ENCODE data around the gene AGBL3.

The AGBL3 gene

DNA sequence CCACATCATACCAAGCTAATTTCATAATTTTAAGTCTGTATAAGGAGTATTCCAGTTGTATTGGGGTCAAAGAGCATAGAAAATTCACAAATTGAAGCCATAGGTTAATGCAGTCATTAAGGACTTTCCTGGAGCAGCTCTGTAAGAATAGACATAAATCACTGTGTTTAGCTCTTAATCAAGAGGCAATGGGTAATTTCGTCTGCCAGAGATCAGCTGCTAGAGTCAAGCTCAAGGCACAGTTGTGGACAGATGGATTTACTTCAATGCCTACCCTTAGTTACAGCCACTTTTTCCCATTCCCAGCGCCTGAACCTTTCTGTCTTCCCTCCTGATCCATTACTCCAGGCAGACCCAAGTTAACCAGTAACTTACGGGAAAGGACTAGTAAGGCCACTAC lies 40.6 kb upstream of the AGBL3 start:
- Histone ChIP-seq H3K4me3 (ENCODE audit: low read depth in 1 of 5, low read length in 5 of 5) (no peak overlapping the region), H3K27ac (ENCODE audit: low read depth, low read length) (no peak overlapping the region), H3K9me3 (ENCODE audit: control insufficient read depth in 5 of 5, low read length in 5 of 5) (no peaks in the 10 kb centered on the region), H3K36me3 (ENCODE audit: control insufficient read depth in 5 of 5, insufficient read depth in 5 of 5, low read length in 5 of 5) (peaks cover 0 to 30% (median 24%) of the 10 kb centered on the region in 5 donors), H3K9ac (ENCODE audit: low read length in 5 of 5) (no peak overlapping the region), H3K4me1 (ENCODE audit: control insufficient read depth in 5 of 5, insufficient read depth in 5 of 5, low read length in 5 of 5) (peaks cover 0 to 32% (median 20%) of the 10 kb centered on the region in 5 donors), H3K27me3 (ENCODE audit: control insufficient read depth in 5 of 5, insufficient read depth in 4 of 5, low read length in 5 of 5) (no peaks in the 10 kb centered on the region)

DNA sequence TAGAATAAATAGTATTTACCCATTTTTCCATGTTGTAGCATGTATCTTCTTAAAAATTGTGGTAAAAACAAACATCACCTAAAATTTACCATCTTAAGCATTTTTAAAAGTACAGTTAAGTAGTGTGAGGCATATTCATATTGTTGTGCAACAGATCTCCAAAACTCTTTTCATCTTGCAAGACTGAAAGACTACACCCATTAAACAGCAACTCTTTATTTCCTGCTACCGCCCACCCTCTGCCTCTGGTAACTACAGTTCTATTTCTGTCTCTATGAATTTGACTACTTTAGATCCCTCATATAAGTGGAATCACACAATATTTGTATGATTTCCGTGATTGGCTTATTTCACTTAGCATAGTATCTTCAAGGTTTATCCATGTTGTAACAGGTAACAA lies 40.0 kb upstream of the AGBL3 start:
- Histone ChIP-seq H3K36me3 (ENCODE audit: control insufficient read depth in 5 of 5, insufficient read depth in 5 of 5, low read length in 5 of 5) (peaks cover 5 to 36% (median 30%) of the 10 kb centered on the region in 5 donors), H3K9me3 (ENCODE audit: control insufficient read depth in 5 of 5, low read length in 5 of 5) (no peaks in the 10 kb centered on the region), H3K4me1 (ENCODE audit: control insufficient read depth in 5 of 5, insufficient read depth in 5 of 5, low read length in 5 of 5) (peaks cover 0 to 27% (median 19%) of the 10 kb centered on the region in 5 donors), H3K27ac (ENCODE audit: low read depth, low read length) (no peak overlapping the region), H3K4me3 (ENCODE audit: low read depth in 1 of 5, low read length in 5 of 5) (no peak overlapping the region), H3K27me3 (ENCODE audit: control insufficient read depth in 5 of 5, insufficient read depth in 4 of 5, low read length in 5 of 5) (no peaks in the 10 kb centered on the region), H3K9ac (ENCODE audit: low read length in 5 of 5) (no peak overlapping the region)

DNA sequence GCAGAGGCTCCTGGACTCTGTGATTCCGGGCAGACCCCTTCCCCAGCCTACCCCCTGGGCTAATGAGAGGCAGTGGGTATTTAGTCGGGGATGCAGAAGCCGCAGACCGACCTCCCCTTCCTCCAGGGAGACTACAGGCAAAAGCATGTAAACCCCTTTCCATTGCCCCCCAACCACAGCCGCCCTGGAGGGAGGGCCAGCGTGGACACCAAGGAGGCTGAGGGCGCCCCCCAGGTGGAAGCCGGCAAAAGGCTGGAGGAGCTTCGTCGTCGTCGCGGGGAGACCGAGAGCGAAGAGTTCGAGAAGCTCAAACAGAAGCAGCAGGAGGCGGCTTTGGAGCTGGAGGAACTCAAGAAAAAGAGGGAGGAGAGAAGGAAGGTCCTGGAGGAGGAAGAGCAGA lies 39.0 kb upstream of the AGBL3 start:
- Histone ChIP-seq H3K36me3 (ENCODE audit: control insufficient read depth in 5 of 5, insufficient read depth in 5 of 5, low read length in 5 of 5) (peaks cover 10 to 43% (median 34%) of the 10 kb centered on the region in 5 donors), H3K4me3 (ENCODE audit: low read depth in 1 of 5, low read length in 5 of 5) (no peak overlapping the region), H3K9me3 (ENCODE audit: control insufficient read depth in 5 of 5, low read length in 5 of 5) (no peaks in the 10 kb centered on the region), H3K9ac (ENCODE audit: low read length in 5 of 5) (no peak overlapping the region), H3K27ac (ENCODE audit: low read depth, low read length) (no peak overlapping the region), H3K4me1 (ENCODE audit: control insufficient read depth in 5 of 5, insufficient read depth in 5 of 5, low read length in 5 of 5) (peaks cover 0 to 18% (median 10%) of the 10 kb centered on the region in 5 donors), H3K27me3 (ENCODE audit: control insufficient read depth in 5 of 5, insufficient read depth in 4 of 5, low read length in 5 of 5) (no peaks in the 10 kb centered on the region)

DNA sequence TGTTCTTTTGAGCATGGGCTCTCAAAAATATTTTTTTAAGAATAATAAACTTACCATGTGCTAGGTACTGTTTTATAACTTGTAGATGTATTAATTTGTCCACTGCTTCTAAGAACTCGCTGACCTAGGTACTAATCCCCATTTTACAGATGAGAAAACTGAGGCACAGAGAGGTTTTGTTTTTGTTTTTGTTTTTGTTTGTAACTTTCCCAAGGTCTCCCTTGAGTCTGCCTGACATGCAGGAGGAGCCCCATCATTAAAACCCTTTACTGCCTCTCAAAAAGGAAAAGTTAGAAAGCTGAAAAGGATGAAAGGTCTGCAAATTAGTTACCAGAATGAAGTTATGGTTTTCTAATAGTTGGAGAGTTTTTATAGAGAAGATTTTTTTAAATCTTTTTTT lies 38.5 kb upstream of the AGBL3 start:
- peaks cover 10 to 47% (median 37%) of the 10 kb centered on the region in 5 donors for H3K36me3 ChIP-seq (ENCODE audit: control insufficient read depth in 5 of 5, insufficient read depth in 5 of 5, low read length in 5 of 5)

DNA sequence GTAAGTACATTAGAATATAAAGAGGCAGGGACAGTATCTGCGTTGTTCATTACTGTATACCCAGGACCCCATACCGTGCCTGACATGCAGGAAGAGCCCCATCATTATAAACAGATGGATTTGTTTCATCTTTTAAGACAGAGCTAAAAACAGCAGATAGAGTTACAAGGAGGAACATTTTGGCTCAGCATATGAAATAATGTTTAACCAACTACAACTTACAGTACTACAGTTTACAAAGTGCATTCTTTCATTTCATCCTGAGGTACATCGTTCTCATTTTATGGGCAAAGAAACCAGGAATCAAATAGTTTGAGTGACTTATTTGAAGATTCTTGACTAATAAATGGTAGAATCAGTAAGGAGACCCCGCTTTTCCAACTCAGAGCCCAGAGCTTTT lies 38.1 kb upstream of the AGBL3 start:
- H3K9ac ChIP-seq (ENCODE audit: low read length in 5 of 5), result no peak overlapping the region
- no peaks in the 10 kb centered on the region for H3K27me3 ChIP-seq (ENCODE audit: control insufficient read depth in 5 of 5, insufficient read depth in 4 of 5, low read length in 5 of 5)
- no peak overlapping the region for H3K27ac ChIP-seq (ENCODE audit: low read depth, low read length)
- peaks cover 10 to 51% (median 39%) of the 10 kb centered on the region in 5 donors for H3K36me3 ChIP-seq (ENCODE audit: control insufficient read depth in 5 of 5, insufficient read depth in 5 of 5, low read length in 5 of 5)
- H3K4me3 ChIP-seq (ENCODE audit: low read depth in 1 of 5, low read length in 5 of 5), result no peak overlapping the region
- H3K9me3 ChIP-seq (ENCODE audit: control insufficient read depth in 5 of 5, low read length in 5 of 5), result no peaks in the 10 kb centered on the region
- H3K4me1 ChIP-seq (ENCODE audit: control insufficient read depth in 5 of 5, insufficient read depth in 5 of 5, low read length in 5 of 5), result peaks cover 0 to 18% (median 10%) of the 10 kb centered on the region in 5 donors

More for the DNA sequence above, 38.5 kb upstream of the AGBL3 start:
- Histone ChIP-seq H3K9ac (ENCODE audit: low read length in 5 of 5) (no peak overlapping the region), H3K4me3 (ENCODE audit: low read depth in 1 of 5, low read length in 5 of 5) (no peak overlapping the region), H3K27ac (ENCODE audit: low read depth, low read length) (no peak overlapping the region), H3K27me3 (ENCODE audit: control insufficient read depth in 5 of 5, insufficient read depth in 4 of 5, low read length in 5 of 5) (no peaks in the 10 kb centered on the region), H3K4me1 (ENCODE audit: control insufficient read depth in 5 of 5, insufficient read depth in 5 of 5, low read length in 5 of 5) (peaks cover 0 to 18% (median 10%) of the 10 kb centered on the region in 5 donors), H3K9me3 (ENCODE audit: control insufficient read depth in 5 of 5, low read length in 5 of 5) (no peaks in the 10 kb centered on the region)

DNA sequence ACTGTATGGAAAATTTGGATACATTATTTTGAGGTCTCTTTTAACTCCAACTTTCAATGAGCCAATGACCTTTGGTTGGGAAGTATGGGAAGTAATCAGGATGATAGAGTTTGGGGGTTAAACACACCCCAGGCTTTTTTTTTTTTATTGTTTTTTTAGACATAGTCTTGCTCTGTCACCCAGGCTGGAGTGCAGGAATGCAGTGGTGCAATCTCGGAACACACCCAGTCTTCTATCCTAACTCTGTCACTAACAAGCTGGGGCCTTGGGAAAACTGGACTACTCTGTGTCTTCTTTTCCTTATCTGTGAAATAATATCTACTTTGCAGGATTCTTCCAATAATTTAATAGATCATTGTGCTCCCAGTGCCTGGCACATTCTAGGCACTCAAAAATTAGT lies 37.6 kb upstream of the AGBL3 start:
- Histone ChIP-seq H3K9me3 (ENCODE audit: control insufficient read depth in 5 of 5, low read length in 5 of 5) (no peaks in the 10 kb centered on the region), H3K4me1 (ENCODE audit: control insufficient read depth in 5 of 5, insufficient read depth in 5 of 5, low read length in 5 of 5) (peaks cover 0 to 18% (median 10%) of the 10 kb centered on the region in 5 donors), H3K9ac (ENCODE audit: low read length in 5 of 5) (no peak overlapping the region), H3K27me3 (ENCODE audit: control insufficient read depth in 5 of 5, insufficient read depth in 4 of 5, low read length in 5 of 5) (no peaks in the 10 kb centered on the region), H3K4me3 (ENCODE audit: low read depth in 1 of 5, low read length in 5 of 5) (no peak overlapping the region), H3K36me3 (ENCODE audit: control insufficient read depth in 5 of 5, insufficient read depth in 5 of 5, low read length in 5 of 5) (peaks cover 10 to 52% (median 39%) of the 10 kb centered on the region in 5 donors), H3K27ac (ENCODE audit: low read depth, low read length) (peak overlapping the region; percentile 24)

DNA sequence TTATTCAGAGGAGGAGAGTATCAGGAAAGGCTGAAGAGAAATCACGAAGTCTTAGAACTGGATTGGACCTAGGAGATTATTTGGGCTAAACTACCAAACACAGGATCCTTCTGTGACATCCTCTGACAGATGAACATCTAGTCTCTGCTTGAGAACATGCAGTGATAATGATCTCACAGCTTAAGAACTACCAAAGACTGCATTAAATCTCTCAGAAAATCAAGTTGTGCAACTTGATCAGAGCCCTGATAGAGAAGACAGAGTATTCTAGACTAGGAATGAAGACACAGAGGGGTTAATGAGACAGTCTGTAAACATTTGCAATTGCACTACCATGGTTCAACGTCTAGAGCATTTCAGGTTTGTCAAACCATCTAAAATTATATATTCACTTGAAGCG lies 37.1 kb upstream of the AGBL3 start:
- peaks cover 0 to 18% (median 10%) of the 10 kb centered on the region in 5 donors for H3K4me1 ChIP-seq (ENCODE audit: control insufficient read depth in 5 of 5, insufficient read depth in 5 of 5, low read length in 5 of 5)
- H3K9ac ChIP-seq (ENCODE audit: low read length in 5 of 5), result no peak overlapping the region
- no peaks in the 10 kb centered on the region for H3K9me3 ChIP-seq (ENCODE audit: control insufficient read depth in 5 of 5, low read length in 5 of 5)
- H3K27ac ChIP-seq (ENCODE audit: low read depth, low read length), result peak overlapping the region; percentile 24
- no peaks in the 10 kb centered on the region for H3K27me3 ChIP-seq (ENCODE audit: control insufficient read depth in 5 of 5, insufficient read depth in 4 of 5, low read length in 5 of 5)
- H3K4me3 ChIP-seq (ENCODE audit: low read depth in 1 of 5, low read length in 5 of 5), result no peak overlapping the region
- H3K36me3 ChIP-seq (ENCODE audit: control insufficient read depth in 5 of 5, insufficient read depth in 5 of 5, low read length in 5 of 5), result peaks cover 10 to 52% (median 39%) of the 10 kb centered on the region in 5 donors

DNA sequence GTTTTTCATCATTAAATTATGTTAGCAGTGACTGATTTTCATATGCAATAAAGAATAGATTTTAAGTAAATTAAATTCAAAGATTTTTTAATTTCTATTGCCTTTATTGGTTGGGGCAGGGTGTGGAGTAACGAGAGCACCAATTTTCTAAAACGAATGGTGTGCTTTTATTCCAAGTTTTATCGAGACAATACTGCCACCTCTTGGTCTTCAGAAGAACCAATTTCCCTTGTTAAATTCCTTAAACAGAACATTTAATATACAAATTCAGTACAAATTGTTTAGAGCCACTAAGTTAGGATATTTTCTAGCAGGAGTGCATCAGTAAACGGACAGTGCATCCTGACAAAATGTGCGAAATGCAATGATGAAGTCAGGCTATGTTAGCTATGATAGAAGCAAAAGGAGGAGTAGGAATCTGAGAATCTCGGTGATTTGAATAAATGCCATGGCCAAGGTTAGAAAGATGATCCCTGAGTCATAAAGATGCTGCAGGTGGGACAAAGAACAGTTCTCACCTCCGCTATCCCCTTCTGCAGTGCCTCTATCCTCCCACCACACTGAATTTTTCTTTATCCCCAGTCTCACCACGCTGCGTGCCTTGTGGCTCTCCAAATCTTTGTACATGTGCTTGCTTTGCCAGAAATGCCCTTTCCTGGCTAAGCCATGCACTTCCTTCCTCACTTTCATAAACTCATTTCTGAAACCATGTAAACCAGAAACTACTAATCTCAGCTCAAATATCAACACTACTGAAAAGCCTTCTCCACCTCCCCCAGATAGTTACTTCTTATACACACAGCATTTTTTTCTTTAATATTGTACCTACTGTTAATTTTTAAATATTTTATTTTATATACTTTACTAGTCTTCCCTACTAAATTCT lies 31.9 kb upstream of the AGBL3 start:
- H3K4me3 ChIP-seq (ENCODE audit: low read depth in 1 of 5, low read length in 5 of 5), result no peak overlapping the region
- H3K36me3 ChIP-seq (ENCODE audit: control insufficient read depth in 5 of 5, insufficient read depth in 5 of 5, low read length in 5 of 5), result peaks cover 10 to 59% (median 48%) of the 10 kb centered on the region in 5 donors
- H3K27me3 ChIP-seq (ENCODE audit: control insufficient read depth in 5 of 5, insufficient read depth in 4 of 5, low read length in 5 of 5), result no peaks in the 10 kb centered on the region
- H3K9ac ChIP-seq (ENCODE audit: low read length in 5 of 5), result no peak overlapping the region
- H3K27ac ChIP-seq (ENCODE audit: low read depth, low read length), result no peak overlapping the region
- H3K4me1 ChIP-seq (ENCODE audit: control insufficient read depth in 5 of 5, insufficient read depth in 5 of 5, low read length in 5 of 5), result peaks cover 0 to under 1% (median 0%) of the 10 kb centered on the region in 5 donors
- H3K9me3 ChIP-seq (ENCODE audit: control insufficient read depth in 5 of 5, low read length in 5 of 5), result no peaks in the 10 kb centered on the region

DNA sequence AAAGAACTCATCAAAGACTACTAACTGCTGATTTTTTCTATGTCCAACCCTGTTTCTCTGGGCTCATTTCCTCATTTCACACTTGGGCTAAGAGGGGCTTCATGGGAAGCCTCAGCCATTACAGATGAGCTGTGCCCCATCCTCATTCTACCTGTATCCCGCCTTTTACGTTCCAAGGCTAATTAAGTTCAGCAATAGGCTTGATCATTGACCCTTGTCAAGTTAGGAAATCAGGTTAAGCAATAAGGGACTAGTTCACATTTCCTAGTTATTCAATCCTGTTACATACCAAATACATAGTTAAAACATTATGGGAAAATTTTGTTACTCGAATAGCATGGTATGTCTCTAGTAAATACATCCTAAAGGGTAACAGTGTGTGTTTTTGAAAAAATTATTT lies 29.3 kb upstream of the AGBL3 start:
- no peak overlapping the region for H3K4me3 ChIP-seq (ENCODE audit: low read depth in 1 of 5, low read length in 5 of 5)
- H3K27ac ChIP-seq (ENCODE audit: low read depth, low read length), result no peak overlapping the region
- no peaks in the 10 kb centered on the region for H3K27me3 ChIP-seq (ENCODE audit: control insufficient read depth in 5 of 5, insufficient read depth in 4 of 5, low read length in 5 of 5)
- no peak overlapping the region for H3K9ac ChIP-seq (ENCODE audit: low read length in 5 of 5)
- H3K9me3 ChIP-seq (ENCODE audit: control insufficient read depth in 5 of 5, low read length in 5 of 5), result no peaks in the 10 kb centered on the region
- peaks cover 15 to 53% (median 36%) of the 10 kb centered on the region in 5 donors for H3K36me3 ChIP-seq (ENCODE audit: control insufficient read depth in 5 of 5, insufficient read depth in 5 of 5, low read length in 5 of 5)
- H3K4me1 ChIP-seq (ENCODE audit: control insufficient read depth in 5 of 5, insufficient read depth in 5 of 5, low read length in 5 of 5), result no peaks in the 10 kb centered on the region

DNA sequence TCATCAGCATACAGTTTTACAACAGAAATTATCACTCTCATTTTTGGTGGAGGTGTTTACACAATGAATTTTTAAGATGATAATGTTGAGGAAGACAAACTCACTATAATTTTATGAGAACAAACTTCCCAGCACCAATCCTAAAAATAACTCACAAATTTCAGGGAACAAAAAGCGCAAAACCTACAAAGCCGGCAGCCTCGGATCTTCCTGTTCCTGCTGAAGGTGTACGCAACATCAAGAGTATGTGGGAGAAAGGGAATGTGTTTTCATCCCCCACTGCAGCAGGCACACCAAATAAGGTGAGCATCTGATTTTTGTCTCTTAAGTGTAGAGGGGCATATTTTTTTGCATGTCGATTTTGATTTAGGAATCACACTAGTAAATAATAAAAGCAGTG lies 26.5 kb upstream of the AGBL3 start:
- H3K9me3 ChIP-seq (ENCODE audit: control insufficient read depth in 5 of 5, low read length in 5 of 5), result no peaks in the 10 kb centered on the region
- H3K4me3 ChIP-seq (ENCODE audit: low read depth in 1 of 5, low read length in 5 of 5), result no peak overlapping the region
- no peaks in the 10 kb centered on the region for H3K27me3 ChIP-seq (ENCODE audit: control insufficient read depth in 5 of 5, insufficient read depth in 4 of 5, low read length in 5 of 5)
- peaks cover 0 to 17% (median 0%) of the 10 kb centered on the region in 5 donors for H3K4me1 ChIP-seq (ENCODE audit: control insufficient read depth in 5 of 5, insufficient read depth in 5 of 5, low read length in 5 of 5)
- peaks cover 15 to 46% (median 37%) of the 10 kb centered on the region in 5 donors for H3K36me3 ChIP-seq (ENCODE audit: control insufficient read depth in 5 of 5, insufficient read depth in 5 of 5, low read length in 5 of 5)
- H3K27ac ChIP-seq (ENCODE audit: low read depth, low read length), result no peak overlapping the region
- no peak overlapping the region for H3K9ac ChIP-seq (ENCODE audit: low read length in 5 of 5)

Measured in subcutaneous abdominal adipose tissue (tissue), 5 donors.